A673 (cell line): Measurements from ENCODE around the gene ARL4C. TPM values are rescaled to one million over a fixed set of nuclear protein-coding genes. Genes with fewer than 3 reads are reported as not detected.

Source experiments
- BruUV-seq: library from RNA; stranded (reverse); fragments of 400-500 nt; replicated peaks from 2 replicates; lab custom pipeline; 2021; lab: Mats Ljungman, UMichigan
- CTCF ChIA-PET: fragments of 300-600 bp; sonication (Branson Sonifier 250); formaldehyde crosslinking; loops from one replicate; lab custom pipeline; 2022; ENCODE audit warnings: antibody characterized with exemption; lab: Charles Lee
- POLR2A ChIA-PET: fragments of 300-600 bp; sonication (Branson Sonifier 250); formaldehyde crosslinking; loops from one replicate; lab custom pipeline; 2022; ENCODE audit warnings: antibody characterized with exemption; ENCODE audit not compliant: low non-redundant PET; lab: Charles Lee
- DNase-seq: peaks from one replicate; pipeline ENCODE4 v3.0.0-alpha.2; 2015; ENCODE audit warnings: low spot score
- H3K27ac ChIP-seq: fragments of 200-600 bp; sonication (generic); 2 replicates; pipeline ENCODE4 v1.5.1; 2016; ENCODE audit warnings: mixed run types, low read depth, mild to moderate bottlenecking, mixed read lengths, antibody characterized with exemption, low read length; ENCODE audit not compliant: poor library complexity, severe bottlenecking
- H3K27me3 ChIP-seq: fragments of 200-600 bp; sonication (generic); replicated peaks from 2 replicates; pipeline ENCODE4 v1.6.1; 2017; ENCODE audit warnings: mixed run types, low read depth, mild to moderate bottlenecking, mixed read lengths, antibody characterized with exemption, low read length; ENCODE audit not compliant: insufficient read depth, poor library complexity
- H3K36me3 ChIP-seq: fragments of 200-600 bp; sonication (generic); 2 replicates; pipeline ENCODE4 v1.6.1; 2016; ENCODE audit warnings: mixed run types, mild to moderate bottlenecking, mixed read lengths, antibody characterized with exemption, low read length; ENCODE audit not compliant: insufficient read depth, poor library complexity, severe bottlenecking
- H3K4me1 ChIP-seq: fragments of 200-600 bp; sonication (generic); 2 replicates; pipeline ENCODE4 v1.6.1; 2017; ENCODE audit warnings: mixed run types, mild to moderate bottlenecking, mixed read lengths, antibody characterized with exemption, low read length; ENCODE audit not compliant: insufficient read depth, poor library complexity, severe bottlenecking
- H3K4me3 ChIP-seq: fragments of 200-600 bp; sonication (generic); 2 replicates; pipeline ENCODE4 v1.5.1; 2016; ENCODE audit warnings: low read depth, mixed run types, mild to moderate bottlenecking, mixed read lengths, low read length; ENCODE audit not compliant: poor library complexity, severe bottlenecking
- H3K9me3 ChIP-seq: fragments of 200-600 bp; sonication (generic); 2 replicates; pipeline ENCODE4 v1.6.1; 2016; ENCODE audit warnings: mixed run types, low read depth, mild to moderate bottlenecking, mixed read lengths, antibody characterized with exemption, low read length; ENCODE audit not compliant: poor library complexity, severe bottlenecking
- EZH2 ChIP-seq: fragments of 200-600 bp; sonication (generic); IDR thresholded peaks from 2 replicates; pipeline ENCODE4 v1.6.1; 2017; ENCODE audit warnings: borderline replicate concordance, low read depth, mild to moderate bottlenecking, mixed read lengths, antibody characterized with exemption, low read length; ENCODE audit not compliant: poor library complexity, severe bottlenecking
- intact Hi-C: fragments of 100-400 bp; cut with micrococcal nuclease; formaldehyde crosslinking; loops from one replicate; pipeline ENCODE4 v1.10.0; 2022; ENCODE audit not compliant: unreplicated experiment
- total RNA-seq: library from RNA; stranded (reverse); gene quantifications from 2 replicates; pipeline ENCODE4 v1.2.3, GENCODE V29; 2021
- TF ChIP-seq, protein P1 (sequence below): fragments of 300-800, 200-600 bp; sonication (generic); conservative IDR thresholded peaks from 2 replicates; pipeline ENCODE4 v1.5.1; 2017; ENCODE audit warnings: low read depth, mild to moderate bottlenecking, antibody characterized with exemption, low read length, moderate library complexity, mixed read lengths

ARL4C gene
- total RNA-seq, 1 experiment from 2014 or later: 3.0 TPM

DNA sequence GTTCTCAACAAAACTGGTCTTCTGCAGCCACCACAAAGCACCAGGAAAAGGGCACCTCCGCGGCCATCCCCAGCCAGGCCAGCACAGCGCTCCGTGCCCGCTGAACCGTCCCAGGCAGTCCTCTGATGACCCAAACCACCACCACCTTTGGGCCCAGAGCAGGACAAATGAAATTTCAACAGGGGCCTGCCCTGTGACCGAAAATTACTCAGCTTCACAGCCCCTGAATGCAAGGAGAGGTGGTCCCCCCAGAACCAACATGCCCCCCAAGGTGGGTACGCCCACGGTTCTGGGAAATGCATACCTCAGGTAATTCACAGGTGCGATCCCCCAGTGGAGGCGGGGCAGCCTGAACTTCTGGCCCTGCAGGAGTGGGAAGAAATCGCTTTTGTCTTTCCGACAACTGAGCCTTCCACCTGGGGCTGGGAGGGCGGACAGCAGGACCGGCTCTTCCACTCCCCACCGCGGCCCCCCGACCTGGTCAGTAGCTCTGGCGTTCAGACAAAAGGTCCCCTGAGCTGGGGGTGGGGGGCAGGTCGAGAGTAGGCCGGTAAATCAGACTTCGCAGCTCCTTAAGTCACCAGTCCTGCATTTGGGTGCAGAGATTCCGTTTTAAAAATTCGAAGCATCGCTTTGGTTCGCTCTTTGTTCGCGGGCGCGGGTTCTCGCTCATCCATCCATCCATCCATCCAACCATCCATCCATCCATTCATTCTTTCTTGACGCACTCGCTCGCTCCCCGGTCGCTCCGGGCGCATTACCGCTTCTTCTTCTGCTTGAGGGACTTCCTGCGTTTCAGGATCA, 1.4 kb downstream of the ARL4C start:
- H3K27ac ChIP-seq: no peak overlapping the region

DNA sequence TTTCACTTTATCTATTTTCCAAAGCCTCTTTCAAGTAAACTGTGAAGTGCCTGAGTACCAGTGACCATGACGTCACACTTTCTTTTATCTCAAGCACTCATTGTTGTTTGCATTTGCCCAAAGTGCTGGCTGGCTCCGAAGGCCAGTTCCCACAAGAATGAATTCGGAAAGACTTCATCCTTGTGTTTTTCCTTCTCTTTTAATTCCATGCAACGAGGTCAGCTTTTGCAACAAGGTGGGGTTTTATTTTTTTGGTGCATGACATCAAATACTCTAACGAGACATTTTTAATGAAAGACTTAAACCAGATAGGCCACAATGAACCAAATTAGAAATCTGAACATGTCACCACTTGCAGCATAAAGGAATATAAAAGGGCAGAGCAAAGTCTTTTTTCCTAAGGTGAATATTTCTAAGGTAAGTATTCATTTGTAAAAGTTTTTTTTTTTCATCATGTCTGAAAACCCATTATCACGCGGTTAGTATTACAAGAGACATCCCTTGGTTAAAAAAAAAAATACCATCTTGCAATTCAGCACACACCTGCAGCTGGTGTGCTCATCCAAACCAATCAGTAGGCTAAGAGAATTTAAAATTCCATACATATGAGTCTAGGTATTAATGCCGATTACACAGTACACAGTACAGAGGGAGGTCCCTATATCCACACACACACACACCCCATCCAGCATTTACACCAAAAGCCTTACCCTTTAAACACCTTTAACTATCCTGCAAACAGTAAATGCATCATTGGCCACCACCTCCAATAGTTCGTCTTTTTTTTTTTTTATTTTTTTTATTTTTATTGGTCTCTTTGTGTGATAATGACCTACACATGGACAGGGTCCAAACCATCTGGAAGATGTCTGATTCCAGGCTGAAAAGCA, 2.3 kb downstream of the ARL4C start:
- DNase-seq: no peak
- ChIA-PET CTCF (no interaction called here), POLR2A (no interaction called here)
- TF ChIP-seq EZH2: no peak
- TF ChIP-seq, protein P1, sequence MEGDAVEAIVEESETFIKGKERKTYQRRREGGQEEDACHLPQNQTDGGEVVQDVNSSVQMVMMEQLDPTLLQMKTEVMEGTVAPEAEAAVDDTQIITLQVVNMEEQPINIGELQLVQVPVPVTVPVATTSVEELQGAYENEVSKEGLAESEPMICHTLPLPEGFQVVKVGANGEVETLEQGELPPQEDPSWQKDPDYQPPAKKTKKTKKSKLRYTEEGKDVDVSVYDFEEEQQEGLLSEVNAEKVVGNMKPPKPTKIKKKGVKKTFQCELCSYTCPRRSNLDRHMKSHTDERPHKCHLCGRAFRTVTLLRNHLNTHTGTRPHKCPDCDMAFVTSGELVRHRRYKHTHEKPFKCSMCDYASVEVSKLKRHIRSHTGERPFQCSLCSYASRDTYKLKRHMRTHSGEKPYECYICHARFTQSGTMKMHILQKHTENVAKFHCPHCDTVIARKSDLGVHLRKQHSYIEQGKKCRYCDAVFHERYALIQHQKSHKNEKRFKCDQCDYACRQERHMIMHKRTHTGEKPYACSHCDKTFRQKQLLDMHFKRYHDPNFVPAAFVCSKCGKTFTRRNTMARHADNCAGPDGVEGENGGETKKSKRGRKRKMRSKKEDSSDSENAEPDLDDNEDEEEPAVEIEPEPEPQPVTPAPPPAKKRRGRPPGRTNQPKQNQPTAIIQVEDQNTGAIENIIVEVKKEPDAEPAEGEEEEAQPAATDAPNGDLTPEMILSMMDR: no peak
- no TSS peak for BruUV-seq
- intact Hi-C loops: no loop called here
- H3K4me3 ChIP-seq: no peak overlapping the region
- no peak overlapping the region for H3K27ac ChIP-seq
- no peaks in the 10 kb centered on the region for H3K9me3 ChIP-seq
- no peaks in the 10 kb centered on the region for H3K27me3 ChIP-seq
- H3K4me1 ChIP-seq: no peaks in the 10 kb centered on the region
- no peaks in the 10 kb centered on the region for H3K36me3 ChIP-seq

More for the DNA sequence above, 1.4 kb downstream of the ARL4C start:
- DNase-seq: no peak
- intact Hi-C loops: no loop called here
- ChIA-PET POLR2A (interaction anchor here (0.5 kb wide), 1 partner anchor 643 kb away, joined by 3 read pairs; no protein-coding TSS in a partner anchor), CTCF (interaction anchor here (0.6 kb wide), 1 partner anchor 1251 kb away, joined by 4 read pairs; no protein-coding TSS in a partner anchor)
- Histone ChIP-seq H3K4me3 (peak overlapping the region; percentile 56), H3K9me3 (no peaks in the 10 kb centered on the region), H3K4me1 (no peaks in the 10 kb centered on the region), H3K27me3 (no peaks in the 10 kb centered on the region), H3K36me3 (no peaks in the 10 kb centered on the region)
- TSS peak; percentile 41 for BruUV-seq
- no peak for TF ChIP-seq EZH2
- TF ChIP-seq, protein P1: no peak

DNA sequence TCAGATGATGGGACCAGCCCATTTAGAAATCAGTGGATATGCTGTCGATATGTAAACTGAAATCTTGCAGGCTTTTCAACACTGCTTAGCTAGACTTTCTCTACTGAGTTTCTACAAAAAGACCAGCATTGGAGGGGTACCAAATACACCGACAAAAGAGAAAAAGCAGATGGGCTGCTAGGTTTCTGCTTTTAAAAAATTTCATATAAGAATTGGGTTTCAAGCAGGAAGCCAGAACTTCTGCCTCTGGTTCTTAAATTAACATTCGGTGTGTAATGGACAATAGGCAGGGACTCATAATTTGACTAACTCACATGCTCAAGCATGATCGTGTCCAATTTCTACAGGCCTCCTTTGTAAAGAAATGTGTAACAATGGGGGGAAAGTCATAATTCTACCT, 3.1 kb downstream of the ARL4C start:
- BruUV-seq: no TSS peak
- Histone ChIP-seq H3K9me3 (no peaks in the 10 kb centered on the region), H3K4me1 (no peaks in the 10 kb centered on the region), H3K27me3 (no peaks in the 10 kb centered on the region), H3K36me3 (no peaks in the 10 kb centered on the region), H3K27ac (no peak overlapping the region), H3K4me3 (no peak overlapping the region)
- POLR2A ChIA-PET: no interaction called here
- CTCF ChIA-PET: no interaction called here
- intact Hi-C loops: no loop called here
- TF ChIP-seq EZH2: no peak
- TF ChIP-seq, protein P1: no peak
- no peak for DNase-seq
